HG03039 (cell line): Measurements from ENCODE around the gene DDIT3.
A peak's percentile ranks its signal among the peaks of the same experiment; 100 is the strongest.
"Not testable (repeated sequence)": the region's sequence is repeated elsewhere in the genome, so short reads cannot be mapped to it uniquely, and the experiment has no call there.

Source experiments
- ATAC-seq: cut with Tn5 transposase; IDR thresholded peaks from one replicate; pipeline ENCODE4 v1.9.1; 2021; ENCODE audit warnings: mild to moderate bottlenecking, moderate library complexity; ENCODE audit not compliant: unreplicated experiment

The DDIT3 gene, protein sequence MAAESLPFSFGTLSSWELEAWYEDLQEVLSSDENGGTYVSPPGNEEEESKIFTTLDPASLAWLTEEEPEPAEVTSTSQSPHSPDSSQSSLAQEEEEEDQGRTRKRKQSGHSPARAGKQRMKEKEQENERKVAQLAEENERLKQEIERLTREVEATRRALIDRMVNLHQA

DNA sequence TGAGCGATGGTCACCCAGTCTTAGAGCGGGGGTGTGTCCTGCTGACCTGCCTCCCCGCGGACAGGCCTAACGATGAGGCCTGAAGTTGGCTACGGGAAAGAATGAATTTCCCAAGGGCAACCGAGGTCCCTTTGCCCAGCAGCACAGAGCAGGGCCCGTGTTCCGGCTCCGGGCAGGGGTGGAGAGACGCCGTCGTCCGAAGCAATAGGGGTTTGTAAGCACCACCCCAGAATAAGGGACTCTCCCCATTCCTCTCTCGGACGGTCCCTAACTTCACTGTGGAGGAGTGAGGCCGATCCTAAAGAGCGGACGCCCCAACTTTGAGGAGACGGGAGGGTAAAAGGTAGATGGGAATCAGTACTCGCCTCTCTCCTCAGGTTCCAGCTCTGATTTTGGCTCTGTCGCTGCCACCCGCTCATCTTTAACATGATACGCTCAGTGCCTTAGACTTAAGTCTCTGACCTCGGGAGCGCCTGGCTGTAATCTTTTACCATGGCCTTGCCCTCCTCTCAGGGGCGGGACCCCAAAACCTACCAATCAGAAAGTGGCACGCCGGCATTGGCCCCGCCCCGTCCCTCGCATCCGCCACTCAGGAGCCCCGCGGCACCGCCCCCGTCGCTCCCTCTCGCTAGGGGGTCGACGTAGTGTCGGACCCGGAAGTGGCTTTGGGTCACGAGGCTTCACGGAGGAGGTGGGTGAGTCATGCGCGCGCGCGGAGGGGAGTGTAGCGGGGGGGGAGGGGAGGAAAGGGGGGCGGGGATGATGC is at the start of gene DDIT3:
Gene DDIT3 (minus strand): TSS at position 462 of the 766 bp plus-strand sequence. CDS start 3,108 bp downstream, outside the sequence.
- peak; percentile 69 for ATAC-seq

DNA sequence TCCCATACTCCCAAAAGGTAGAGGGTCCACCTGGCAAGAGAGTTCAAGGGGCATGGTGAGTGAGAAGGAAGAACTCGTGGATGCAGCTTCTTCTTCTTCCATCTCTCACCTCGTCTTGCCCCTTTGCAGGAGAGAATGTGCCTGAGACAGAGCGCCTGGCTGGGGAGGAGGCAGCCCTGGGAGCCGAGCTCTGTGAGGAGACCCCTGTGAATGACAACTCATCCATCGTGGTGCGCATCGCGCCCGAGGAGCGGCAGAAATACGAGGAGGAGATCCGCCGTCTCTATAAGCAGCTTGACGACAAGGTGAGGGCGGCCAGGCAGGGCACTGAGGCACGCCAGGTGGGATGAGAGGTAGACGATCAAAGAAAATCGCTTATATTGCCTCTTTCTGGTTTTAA is 49.5 kb upstream of the DDIT3 start:
- ATAC-seq, result no peak

DNA sequence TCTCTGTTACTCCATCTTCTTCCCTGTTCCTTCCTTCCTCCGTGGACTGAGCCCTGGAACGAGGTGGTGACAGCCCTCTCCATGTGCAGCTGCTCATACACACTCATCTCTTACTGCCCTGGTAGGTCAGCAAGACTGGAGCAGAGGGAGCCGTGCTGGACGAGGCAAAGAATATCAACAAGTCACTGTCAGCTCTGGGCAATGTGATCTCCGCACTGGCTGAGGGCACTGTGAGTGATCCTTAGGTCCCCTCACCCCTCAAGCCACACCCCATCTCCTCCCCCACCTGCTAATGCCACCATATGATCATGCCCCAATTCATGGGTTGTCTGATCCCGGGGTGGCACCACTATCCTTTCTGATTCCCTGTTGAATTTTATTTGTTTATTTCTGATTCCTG is 48.5 kb upstream of the DDIT3 start:
- ATAC-seq, result no peak

DNA sequence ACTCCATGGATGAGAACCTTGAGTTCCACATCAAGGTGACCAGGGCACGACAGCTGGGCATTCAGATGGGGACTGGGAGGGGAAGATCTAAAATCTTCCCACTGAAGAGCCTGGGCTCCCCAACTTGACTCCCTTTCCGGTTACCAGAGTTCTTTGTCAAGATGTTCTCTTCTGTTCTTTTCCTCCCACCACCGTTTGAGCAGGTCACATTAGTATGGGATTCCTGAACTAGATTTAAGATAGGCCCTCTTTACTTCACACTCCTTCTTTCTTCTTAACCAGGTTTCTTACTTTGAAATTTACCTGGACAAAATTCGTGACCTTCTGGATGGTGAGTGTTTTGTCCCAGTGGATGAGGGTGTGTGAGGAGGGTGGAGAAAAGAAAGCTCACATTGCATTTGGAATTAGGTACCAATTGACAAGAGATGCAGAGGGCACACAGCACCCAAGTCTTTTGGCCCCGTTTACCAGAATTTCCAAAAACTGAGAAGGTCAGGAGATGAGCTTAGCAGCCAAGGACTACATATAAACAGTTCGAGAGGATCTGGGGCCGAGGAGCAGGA is 43.9 kb upstream of the DDIT3 start:
- ATAC-seq, result no peak

DNA sequence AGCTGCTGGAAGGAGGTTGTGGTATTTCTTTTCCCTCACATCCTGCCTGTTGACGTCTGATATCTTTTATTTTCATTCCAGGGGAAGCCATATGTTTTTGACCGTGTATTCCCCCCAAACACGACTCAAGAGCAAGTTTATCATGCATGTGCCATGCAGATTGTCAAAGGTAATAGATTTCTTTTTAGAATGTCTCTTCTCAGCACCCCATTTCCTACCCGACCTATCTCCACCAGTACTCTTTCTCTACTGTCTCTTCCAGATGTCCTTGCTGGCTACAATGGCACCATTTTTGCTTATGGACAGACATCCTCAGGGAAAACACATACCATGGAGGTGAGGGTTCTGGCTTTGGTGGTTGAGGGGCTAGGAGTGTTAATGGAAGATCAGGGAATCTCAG is 43.0 kb upstream of the DDIT3 start:
- no peak for ATAC-seq

DNA sequence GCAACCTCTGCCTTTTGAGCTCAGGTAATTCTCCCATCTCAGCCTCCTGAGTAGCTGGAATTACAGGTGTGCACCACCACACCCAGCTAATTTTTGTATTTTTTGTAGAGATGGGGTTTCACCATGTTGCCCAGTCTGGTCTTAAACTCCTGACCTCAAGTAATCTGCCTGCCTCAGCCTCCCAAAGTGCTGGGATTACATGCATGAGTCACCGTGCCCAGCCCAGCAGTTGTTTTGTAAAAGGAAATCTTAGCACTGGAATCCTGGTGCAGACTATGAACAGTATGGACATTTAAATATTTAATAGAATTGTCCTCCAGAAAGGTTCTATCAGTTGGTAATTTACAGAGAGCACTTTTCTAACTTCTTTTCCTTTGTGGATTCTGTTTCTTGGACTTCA is 40.8 kb upstream of the DDIT3 start:
- ATAC-seq, result not testable (repeated sequence)

DNA sequence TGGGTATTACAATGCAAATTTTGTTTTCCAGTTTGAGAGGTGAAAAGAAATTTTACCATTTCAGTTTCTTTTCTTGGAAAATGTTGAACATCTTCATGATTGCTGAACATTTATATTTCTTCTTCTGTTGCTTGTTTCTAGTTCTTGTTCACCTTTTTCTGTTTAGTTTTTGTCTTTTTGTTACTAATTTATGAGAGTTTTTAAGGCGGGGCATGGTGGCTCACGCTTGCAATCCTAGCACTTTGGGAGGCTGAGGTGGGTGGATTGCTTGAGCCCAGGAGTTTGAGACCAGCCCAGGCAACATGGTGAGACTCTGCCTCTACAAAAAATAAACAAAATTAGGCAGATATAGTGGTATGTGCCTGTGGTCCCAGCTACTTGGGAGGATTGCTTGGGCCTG is 40.2 kb upstream of the DDIT3 start:
- no peak for ATAC-seq

DNA sequence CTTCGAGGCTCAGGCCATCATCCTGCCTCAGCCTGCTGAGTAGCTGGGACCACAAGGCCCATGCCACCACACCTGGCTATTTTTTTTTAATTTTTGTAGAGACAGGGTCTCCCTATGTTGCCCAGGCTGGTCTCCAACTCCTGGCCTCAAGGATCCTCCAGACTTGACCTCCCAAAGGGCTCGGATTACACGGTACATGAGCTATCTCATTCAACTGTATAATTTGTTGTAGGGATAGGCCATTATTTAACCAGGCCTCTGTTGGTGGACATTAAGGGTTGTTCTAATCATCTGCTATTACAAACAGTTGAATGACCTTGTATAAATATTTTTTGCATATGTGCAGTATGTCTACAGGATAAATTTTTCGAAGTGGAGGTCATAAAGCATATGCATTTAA is 38.5 kb upstream of the DDIT3 start:
- ATAC-seq, result no peak

DNA sequence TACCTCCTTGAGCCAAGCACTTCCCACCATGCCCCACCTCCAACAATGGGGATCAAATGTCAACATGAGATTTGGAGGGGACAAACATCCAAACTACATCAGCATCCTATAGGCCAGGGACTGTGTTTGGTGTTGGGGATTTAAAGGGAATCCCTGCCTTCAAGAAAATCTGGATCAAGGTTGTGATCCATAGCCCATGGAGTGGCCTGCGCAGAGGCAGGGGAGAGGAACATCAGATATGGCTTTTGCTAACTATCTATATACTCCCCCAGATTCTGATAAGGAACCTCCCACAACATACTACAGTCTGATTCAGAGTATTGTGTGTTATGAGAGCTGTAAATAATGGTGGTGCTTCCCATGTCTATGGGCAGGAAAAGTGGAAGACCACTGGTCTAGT is 34.6 kb upstream of the DDIT3 start:
- no peak for ATAC-seq

DNA sequence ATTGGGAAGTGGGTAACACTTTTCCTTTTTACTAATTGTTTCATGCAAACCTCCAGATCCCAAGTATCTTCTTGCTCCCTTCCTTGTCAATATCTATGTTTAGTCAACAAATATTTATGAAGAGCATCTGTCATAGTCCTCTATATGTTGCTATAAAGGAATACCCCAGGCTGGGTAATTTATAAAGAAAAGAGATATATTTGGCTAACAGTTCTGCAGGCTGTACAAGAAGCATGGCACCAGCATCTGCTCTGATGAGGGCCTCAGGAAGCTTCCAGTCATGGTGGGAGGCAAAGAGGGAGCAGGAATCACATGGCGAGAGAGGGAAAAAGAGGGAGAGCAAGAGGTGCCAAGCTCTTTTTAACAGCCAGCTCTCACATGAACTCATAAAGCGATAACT is 34.1 kb upstream of the DDIT3 start:
- ATAC-seq, result no peak

DNA sequence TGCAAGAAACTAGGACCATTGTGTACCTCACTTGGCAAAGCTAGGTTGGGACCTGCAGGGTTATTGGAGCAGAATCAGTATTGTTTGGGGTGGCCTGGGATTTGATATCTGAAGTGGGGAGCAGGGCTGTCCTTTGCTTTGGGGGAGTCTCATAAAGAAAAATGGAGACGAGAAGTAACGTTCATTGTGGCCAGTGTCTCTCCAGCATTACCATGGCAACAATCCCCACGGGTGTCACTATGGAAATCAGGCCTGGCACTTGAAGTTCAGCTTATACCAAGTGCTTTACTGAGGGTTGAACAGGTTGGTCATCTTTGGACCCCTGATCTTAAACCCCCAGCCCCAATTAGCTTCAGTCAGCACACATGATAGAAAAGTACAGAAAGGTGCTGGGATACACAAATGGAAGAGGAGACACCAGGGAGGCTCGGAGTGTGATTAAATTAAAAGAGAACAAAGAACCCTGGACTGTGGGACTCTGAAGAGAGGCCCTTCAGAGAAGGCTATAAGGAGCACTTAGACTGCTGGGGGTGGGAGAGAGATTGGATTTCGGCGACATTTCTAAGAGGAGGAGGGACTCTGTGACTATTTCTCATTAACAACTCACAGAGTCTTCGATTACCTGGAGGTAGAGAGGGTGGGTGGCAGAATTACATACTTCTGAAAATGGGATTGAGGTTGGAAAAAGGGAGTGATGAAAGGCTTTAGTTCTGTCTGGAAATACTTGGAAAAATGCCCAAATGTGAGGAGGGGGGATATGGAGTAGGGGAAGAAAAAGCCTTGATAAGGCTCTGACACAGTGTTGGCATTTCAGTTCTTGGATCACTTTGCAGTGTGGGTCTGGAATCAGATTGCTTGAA is 33.3 kb upstream of the DDIT3 start:
- ATAC-seq, result no peak

DNA sequence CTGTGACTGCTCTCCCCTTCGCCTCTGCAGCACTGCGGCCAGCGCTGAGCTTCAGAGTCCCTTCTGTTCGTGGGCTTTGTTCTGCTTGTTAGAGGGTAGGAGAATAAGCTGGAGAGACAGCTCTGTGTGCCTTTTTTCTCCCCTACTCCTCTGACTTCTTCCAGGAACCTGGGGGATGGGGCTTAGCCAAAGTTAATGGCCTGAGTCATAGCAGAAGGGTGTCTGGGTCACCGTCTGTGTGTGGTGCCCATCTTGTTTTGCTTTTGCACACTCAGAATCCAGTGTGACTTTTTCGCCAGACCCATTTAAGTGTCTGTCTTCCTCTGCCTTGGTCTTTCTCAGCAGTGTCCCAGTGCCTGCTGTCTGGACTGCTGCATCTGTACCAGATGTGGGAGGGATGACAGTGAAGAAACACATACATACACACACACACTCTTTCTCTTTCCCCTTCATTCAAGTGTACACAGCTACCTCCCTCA is 32.6 kb upstream of the DDIT3 start:
- no peak for ATAC-seq

DNA sequence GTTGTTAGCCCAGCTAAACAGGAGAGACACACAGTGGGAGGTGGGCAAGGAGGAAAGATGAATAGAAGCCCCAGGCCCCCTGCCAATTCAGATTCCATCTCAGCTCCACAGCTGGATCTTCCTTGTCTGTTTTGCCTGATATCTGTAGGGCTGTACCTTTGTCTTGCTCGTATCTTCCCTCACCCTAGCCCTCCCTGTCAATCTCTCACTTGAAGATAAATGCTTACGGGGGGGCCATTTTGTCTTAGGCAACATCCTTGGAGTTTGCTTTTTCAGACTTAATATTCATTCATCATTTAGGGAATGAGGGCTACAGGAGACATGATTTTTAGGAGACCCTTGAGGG is 32.0 kb upstream of the DDIT3 start:
- ATAC-seq, result no peak

DNA sequence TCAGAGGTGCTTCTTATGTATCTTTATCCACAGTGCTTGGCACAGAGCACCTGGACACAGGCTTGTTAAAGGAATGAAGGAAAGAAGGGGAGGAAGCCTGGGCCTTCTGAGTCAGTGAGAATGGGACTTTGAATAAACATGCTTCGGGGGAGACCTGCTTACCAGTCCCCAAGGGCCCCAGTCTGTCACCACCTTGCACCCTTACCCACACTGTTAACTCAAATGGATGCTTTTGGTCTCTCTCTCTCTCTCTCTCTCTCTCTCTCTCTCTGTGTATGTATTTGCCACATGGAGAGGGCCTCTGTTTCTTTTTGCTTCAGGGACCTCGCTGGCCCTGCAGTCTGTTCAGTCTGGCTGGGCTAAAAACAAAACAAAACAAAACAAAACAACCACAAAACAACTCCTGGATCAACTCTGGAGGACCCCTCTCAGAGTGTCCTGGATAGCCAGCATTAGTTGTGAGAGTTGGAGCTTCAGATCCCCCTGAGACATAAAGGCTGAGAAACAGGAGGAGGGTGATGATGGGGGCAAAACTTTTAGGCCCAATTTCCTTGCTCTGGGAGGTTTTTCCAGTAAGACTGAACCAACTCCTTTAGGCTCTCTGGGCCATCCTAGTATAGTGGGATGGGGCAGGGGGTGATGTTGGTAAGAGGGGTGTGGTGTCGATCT is 31.5 kb upstream of the DDIT3 start:
- no peak for ATAC-seq

DNA sequence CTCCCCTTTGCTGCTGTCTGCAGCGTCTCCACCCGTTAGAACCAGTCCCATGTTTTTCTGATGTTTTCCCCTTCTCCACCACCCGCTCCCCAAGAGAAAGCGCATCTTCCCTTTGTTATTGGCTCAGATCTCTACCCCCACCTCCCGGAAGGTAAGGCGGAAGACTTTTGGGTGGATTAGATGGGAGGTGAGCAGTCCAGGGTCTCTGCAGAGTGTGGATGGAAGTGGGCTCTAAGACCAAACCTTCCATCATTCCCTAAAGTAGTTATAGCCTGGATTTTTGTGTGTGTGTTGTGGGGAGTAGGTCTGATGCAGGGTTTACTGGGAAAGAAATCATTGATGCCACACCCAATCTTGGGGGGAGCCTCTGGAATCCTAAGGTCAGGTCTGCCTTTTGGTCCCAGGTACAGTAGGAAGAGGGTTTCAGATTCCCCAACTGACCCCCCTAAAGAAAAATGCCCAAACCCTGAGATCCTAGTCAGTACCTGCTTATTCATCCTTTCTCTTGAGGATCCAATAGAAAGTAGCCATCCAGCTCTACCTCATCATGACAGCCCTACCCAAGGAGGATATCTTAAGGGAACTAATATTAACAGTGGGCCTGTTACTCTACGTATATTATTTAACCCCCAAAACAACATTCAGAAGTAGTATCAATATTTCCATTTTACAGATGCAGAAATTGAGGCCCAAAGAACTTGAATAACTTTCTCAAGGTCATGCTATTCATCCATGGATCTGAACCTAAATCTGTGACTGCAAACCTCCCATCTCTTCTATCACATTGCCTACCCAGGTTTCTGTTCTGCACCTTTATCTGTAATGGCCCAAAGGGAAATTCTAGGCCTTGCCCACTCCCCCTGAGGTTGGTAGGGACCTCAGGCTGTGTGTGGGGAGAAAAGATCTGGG is 30.6 kb upstream of the DDIT3 start:
- ATAC-seq, result no peak

DNA sequence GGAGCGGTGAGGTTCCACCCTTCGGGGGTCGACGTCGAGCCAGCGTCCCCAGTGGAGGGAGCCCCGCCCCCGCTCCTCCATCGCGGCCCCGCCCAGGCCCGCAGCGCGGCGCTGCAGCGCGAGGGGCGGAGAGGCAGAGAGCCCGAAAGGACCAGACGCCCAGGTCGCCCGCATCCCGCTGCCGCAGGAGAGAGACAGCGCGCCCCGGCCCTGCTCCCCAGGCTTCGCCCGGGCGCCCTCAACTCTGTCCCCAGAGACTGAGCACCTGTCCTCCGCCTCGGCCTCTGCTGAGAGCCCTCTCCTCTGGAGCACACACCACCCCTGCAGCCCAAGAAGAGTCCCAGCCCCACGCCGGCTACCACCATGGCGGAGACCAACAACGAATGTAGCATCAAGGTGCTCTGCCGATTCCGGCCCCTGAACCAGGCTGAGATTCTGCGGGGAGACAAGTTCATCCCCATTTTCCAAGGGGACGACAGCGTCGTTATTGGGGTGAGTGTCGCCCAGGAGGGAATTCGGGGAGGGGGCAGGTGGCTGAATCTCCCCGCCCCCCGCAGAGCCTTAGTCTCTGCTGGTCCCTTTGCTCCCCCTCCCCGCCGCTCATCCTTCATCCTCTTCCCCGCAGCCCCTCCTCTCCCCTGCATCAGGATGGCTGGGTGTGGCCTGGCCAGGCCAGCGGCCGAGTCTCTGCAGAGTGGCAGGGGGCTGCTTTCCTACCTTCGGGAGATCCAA is 29.8 kb upstream of the DDIT3 start, which contains the start of gene KIF5A:
Gene KIF5A (plus strand): TSS at position 136 of the 732 bp plus-strand sequence. CDS start 228 bp downstream, at position 364.
- no peak for ATAC-seq

DNA sequence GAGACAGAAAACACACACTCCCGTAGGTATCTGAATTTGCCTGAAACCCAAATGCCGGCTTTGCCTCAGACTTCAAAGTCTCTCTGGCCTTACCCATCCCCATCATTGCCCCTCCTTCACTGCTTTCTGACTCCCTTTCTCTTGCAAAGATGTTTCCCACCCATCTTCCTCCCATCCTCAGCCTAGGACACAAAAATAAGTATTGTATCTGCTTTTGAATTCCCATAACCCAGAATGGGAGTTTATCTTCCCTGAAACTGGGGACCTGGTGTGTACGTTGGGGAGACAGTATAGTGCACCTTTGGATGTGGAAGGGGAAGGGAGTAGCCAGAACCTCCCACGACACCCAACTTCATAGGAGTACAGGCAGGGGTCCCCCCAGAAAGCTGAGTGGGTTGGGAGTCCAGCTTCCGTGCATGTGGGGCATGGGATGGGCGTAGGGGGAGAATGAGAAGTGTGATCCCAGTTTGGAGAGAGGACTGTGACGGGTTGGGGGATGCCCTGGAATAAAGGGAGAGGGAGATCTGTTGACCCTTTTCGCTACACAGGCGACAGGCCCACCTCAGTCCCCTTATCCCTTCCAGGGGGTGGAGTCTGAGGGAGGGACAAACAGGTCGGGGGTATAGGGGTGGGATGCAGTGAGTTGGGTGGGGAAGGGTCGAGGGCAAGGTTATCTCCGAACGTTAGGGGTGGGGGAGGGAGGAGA is 29.0 kb upstream of the DDIT3 start:
- ATAC-seq, result no peak

DNA sequence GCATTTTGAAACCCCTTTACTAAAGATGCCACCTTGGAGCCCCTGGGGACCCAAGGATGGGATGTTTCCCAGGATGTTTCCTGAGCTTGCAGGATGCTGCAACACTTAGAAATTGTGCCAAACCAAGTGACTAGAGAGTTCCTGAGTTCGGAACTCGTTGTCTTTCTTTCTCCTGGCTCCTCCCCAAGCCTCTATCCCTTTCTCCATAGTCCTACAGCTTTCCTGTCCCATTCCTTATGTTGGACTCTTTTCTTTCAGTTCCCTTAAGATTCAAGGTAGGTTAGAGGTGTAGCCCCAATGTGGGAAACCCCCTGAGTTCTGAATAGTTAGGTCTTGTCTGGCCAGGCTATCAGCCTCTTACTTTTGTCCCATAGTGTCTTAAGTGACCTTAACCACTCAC is 28.2 kb upstream of the DDIT3 start:
- ATAC-seq, result no peak

DNA sequence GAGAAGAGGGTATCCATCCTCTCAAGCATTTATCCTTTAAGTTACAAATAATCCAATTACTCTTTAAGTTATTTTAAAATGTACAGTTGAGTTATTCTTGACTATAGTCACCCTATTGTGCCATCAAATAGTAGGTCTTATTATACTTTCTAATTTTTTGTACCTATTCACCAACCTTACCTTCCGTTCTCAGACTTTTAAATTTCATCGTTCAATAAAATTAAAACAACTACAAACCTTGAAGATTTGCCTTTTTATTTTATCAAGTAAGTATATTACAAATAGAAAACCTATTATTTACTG is 27.6 kb upstream of the DDIT3 start:
- ATAC-seq, result no peak
